HepG2 (cell line): ENCODE data around the gene ABHD11. TPM values are rescaled to one million over a fixed set of nuclear protein-coding genes. Genes with fewer than 3 reads are reported as not detected.

ENCODE experiments used
- ATAC-seq: fragments of 200-7000 bp; cut with Tn5 transposase; 3 replicates; pipeline ENCODE4 v1.9.1; 2020; ENCODE audit warnings: mild to moderate bottlenecking, moderate library complexity
- BruUV-seq: library from RNA; stranded (reverse); fragments of 400-500 nt; replicated peaks from 2 replicates; lab custom pipeline; 2021; lab: Mats Ljungman, UMichigan
- CTCF ChIA-PET: fragments of 300-600 bp; formaldehyde crosslinking; extraction: SDS; loops from one replicate; lab custom pipeline; 2021; ENCODE audit warnings: low total read pairs, inconsistent platforms, low intra/inter-chr PET ratio; lab: Yijun Ruan, JAX
- POLR2A ChIA-PET: fragments of 350-600 bp; sonication (Branson Sonifier 250); formaldehyde crosslinking; loops from one replicate; lab custom pipeline; 2020; ENCODE audit warnings: antibody characterized with exemption, inconsistent platforms; lab: Yijun Ruan, JAX
- DNase-seq: peaks from one replicate; pipeline ENCODE4 v3.0.0-alpha.2; 2015; ENCODE audit warnings: low spot score
- FAIRE-seq: peaks from 3 replicates; lab custom pipeline; 2011; peaks lifted over from hg19 to GRCh38; lab: Jason Lieb, UNC
- H2AFZ ChIP-seq: one replicate; pipeline ENCODE4 v1.6.1; 2011; ENCODE audit warnings: low read length, inconsistent platforms
- H3K27ac ChIP-seq: fragments of 300-600 bp; 3 replicates; pipeline ENCODE4 v1.8.0; 2011; ENCODE audit warnings: mixed run types, mild to moderate bottlenecking, mixed read lengths, low read length, inconsistent platforms; ENCODE audit not compliant: insufficient read depth; ENCODE audit errors: extremely low read length
- H3K27me3 ChIP-seq, 2 experiments: fragments of 200-600 bp in 1 of 2; 2 replicates in 1 of 2; 3 replicates in 1 of 2; pipeline versions ENCODE4 v1.6.0 to v1.8.0; 2011; ENCODE audit warnings: low read length in 2 of 2, mild to moderate bottlenecking in 2 of 2, moderate library complexity in 2 of 2, inconsistent platforms in 1 of 2; ENCODE audit not compliant: insufficient read depth in 2 of 2, control insufficient read depth in 1 of 2
- H3K36me3 ChIP-seq, 2 experiments: fragments of 200-600 bp in 1 of 2; replicated peaks in 1 of 2; 2 replicates in 1 of 2; 3 replicates in 1 of 2; pipeline versions ENCODE4 v1.5.1 to v1.8.0; 2011; ENCODE audit warnings: low read length in 2 of 2, inconsistent platforms in 1 of 2; ENCODE audit not compliant: insufficient read depth in 2 of 2, control insufficient read depth in 1 of 2
- H3K4me1 ChIP-seq: 2 replicates; pipeline ENCODE4 v1.5.1; 2012; ENCODE audit warnings: low read length, inconsistent platforms; ENCODE audit not compliant: insufficient read depth
- H3K4me2 ChIP-seq: 2 replicates; pipeline ENCODE4 v1.6.0; 2011; ENCODE audit warnings: low read depth, low read length, inconsistent platforms
- H3K4me3 ChIP-seq, 3 experiments: fragments of 200-600 bp in 1 of 3; sonication (generic), shearing (Covaris generic) in 1 of 3; replicated peaks in 1 of 3; 2 replicates each; pipeline ENCODE4 v1.5.1; 2011 to 2016; ENCODE audit warnings: low read length in 3 of 3, inconsistent platforms in 2 of 3, low read depth in 2 of 3, mild to moderate bottlenecking in 2 of 3, control low read depth in 1 of 3, mixed read lengths in 1 of 3; ENCODE audit not compliant: insufficient read depth in 1 of 3
- H3K79me2 ChIP-seq: one replicate; pipeline ENCODE4 v1.6.1; 2011; ENCODE audit warnings: low read length, inconsistent platforms; ENCODE audit not compliant: insufficient read depth
- H3K9ac ChIP-seq: 2 replicates; pipeline ENCODE4 v1.6.0; 2011; ENCODE audit warnings: mild to moderate bottlenecking, low read depth, low read length, inconsistent platforms; ENCODE audit not compliant: insufficient read depth
- H3K9me3 ChIP-seq: 2 replicates; pipeline ENCODE4 v1.5.1; 2012; ENCODE audit warnings: mild to moderate bottlenecking, low read length
- H4K20me1 ChIP-seq: 2 replicates; pipeline ENCODE4 v1.6.0; 2011; ENCODE audit warnings: inconsistent platforms, mild to moderate bottlenecking, low read length, moderate library complexity; ENCODE audit not compliant: insufficient read depth
- CCDC6 ChIP-seq: sonication (generic); formaldehyde crosslinking; IDR thresholded peaks from 2 replicates; pipeline ENCODE4 v1.8.1; 2022; ENCODE audit warnings: mild to moderate bottlenecking, missing genetic modification reagents, moderate library complexity
- FOSL1 ChIP-seq: sonication (generic); formaldehyde crosslinking; IDR thresholded peaks from 2 replicates; pipeline ENCODE4 v1.9.0; 2021; ENCODE audit warnings: missing genetic modification reagents, borderline replicate concordance
- HCFC1 ChIP-seq: fragments of 150-350 bp; IDR thresholded peaks from 2 replicates; pipeline ENCODE4 v1.6.1; 2014; ENCODE audit warnings: low read depth, low read length
- HNRNPLL ChIP-seq: fragments of 200-400 bp; formaldehyde crosslinking; IDR thresholded peaks from 2 replicates; pipeline ENCODE4 v1.6.1; 2017; ENCODE audit warnings: mild to moderate bottlenecking, low read depth, low read length; ENCODE audit not compliant: poor library complexity, severe bottlenecking
- ISL2 ChIP-seq: sonication (generic); formaldehyde crosslinking; IDR thresholded peaks from 2 replicates; pipeline ENCODE4 v1.5.0; 2020; ENCODE audit warnings: missing genetic modification reagents
- KLF12 ChIP-seq: sonication (generic); formaldehyde crosslinking; IDR thresholded peaks from 2 replicates; pipeline ENCODE4 v1.4.0; 2020; ENCODE audit warnings: missing genetic modification reagents, borderline replicate concordance
- MTA1 ChIP-seq: sonication (generic); formaldehyde crosslinking; IDR thresholded peaks from 2 replicates; pipeline ENCODE4 v1.4.0; 2020; ENCODE audit warnings: missing genetic modification reagents, mild to moderate bottlenecking, borderline replicate concordance
- RAD21 ChIP-seq: fragments of 450-650 bp; formaldehyde crosslinking; IDR thresholded peaks from 2 replicates; pipeline ENCODE4 v1.5.0; 2020; ENCODE audit warnings: mild to moderate bottlenecking
- TFE3 ChIP-seq: IDR thresholded peaks from 2 replicates; pipeline ENCODE4 v1.6.1; 2016
- ZNF343 ChIP-seq: sonication (generic); formaldehyde crosslinking; IDR thresholded peaks from 2 replicates; pipeline ENCODE4 v1.4.0; 2020; ENCODE audit warnings: mild to moderate bottlenecking, missing genetic modification reagents
- ZNF580 ChIP-seq: IDR thresholded peaks from 2 replicates; pipeline ENCODE4 v1.6.1; 2016; ENCODE audit warnings: low read depth, borderline replicate concordance
- ZNF891 ChIP-seq: sonication (generic); formaldehyde crosslinking; IDR thresholded peaks from 2 replicates; pipeline ENCODE4 v1.5.0; 2020; ENCODE audit warnings: mild to moderate bottlenecking, missing genetic modification reagents
- WGBS: methylation state at CpG from one replicate; pipeline ENCODE4 v1.1.6; 2017; ENCODE audit warnings: low lambda C conversion rate; 5-methylcytosine and 5-hydroxymethylcytosine counted together
- in situ Hi-C: cut with HindIII; loops from 2 replicates; pipeline ENCODE4 v1.10.0; 2017; ENCODE audit warnings: low pct_unique_long_range_greater_than_20kb; ENCODE audit not compliant: extremely low pct_ligation_motif_present
- intact Hi-C: fragments of 100-400 bp; cut with micrococcal nuclease; formaldehyde crosslinking; loops from one replicate; pipeline ENCODE4 v1.10.0; 2022; ENCODE audit not compliant: unreplicated experiment
- polyA plus RNA-seq, 8 experiments: library from polyadenylated mRNA; depleted of rRNA in 3 of 8; stranded (reverse) in 7 of 8; unstranded in 1 of 8; fragments of >200 nt; fragmentation: Illumina TruSeq in 4 of 8; extraction: Trizol in 4 of 8; gene quantifications; 2 replicates each; pipeline versions ENCODE4 v1.2.1 to v1.2.3, GENCODE V29; 2011 to 2016; ENCODE audit warnings: low read depth in 4 of 8, missing spikeins in 1 of 8, mixed read lengths in 1 of 8; ENCODE audit not compliant: insufficient read depth in 1 of 8
- total RNA-seq, 5 experiments: library from RNA; depleted of rRNA; stranded (reverse); fragments of >200 nt; fragmentation: Illumina TruSeq; extraction: Trizol; gene quantifications; 2 replicates each; pipeline ENCODE4 v1.2.3, GENCODE V29; 2016; ENCODE audit warnings: low read depth in 1 of 5

Gene ABHD11
- total and polyA plus RNA-seq, 2 of the 13 experiments (the other 11 are each of a cell fraction or from before 2014, with no cell fraction given) = 7.0 to 8.1 TPM

DNA sequence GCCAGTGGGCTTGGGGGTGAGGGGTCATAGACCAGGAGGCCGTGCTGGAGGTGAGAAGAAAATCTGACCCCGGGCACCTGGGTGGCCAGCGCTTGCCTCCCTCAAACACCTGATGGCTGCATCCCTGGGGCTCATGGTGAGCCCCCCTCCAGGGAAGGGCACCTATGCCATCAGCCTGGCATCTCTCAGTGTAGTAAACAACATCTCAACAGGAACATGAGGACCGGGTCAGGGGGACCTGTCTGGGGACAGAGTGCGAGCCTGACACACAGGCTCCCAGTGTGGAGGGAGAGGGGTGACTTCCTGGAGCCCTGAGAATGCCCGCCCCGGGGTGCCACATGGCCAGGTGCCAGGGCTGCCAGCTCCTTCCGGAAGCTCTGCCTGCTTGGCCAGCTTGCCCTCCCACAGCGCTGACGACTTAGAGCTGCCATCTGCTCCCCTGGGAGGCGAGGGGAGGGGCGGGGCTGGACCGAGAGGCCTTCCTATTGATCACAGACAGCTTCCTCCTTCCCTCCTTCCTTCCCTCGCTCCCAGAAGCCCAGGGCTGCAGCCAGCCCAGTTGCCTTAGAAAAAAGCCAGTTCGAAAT, 31.5 kb downstream of the ABHD11 start (continued):
- TF ChIP-seq HNRNPLL (no peak), CCDC6 (CRISPR knock-in tag) (no peak), TFE3 (CRISPR knock-in tag) (no peak), RAD21 (CRISPR knock-in tag) (no peak)

GRCh38 chr7:73706126-73707044, 32.2 kb downstream of the ABHD11 start:
- Histone ChIP-seq H3K27ac (no peak overlapping the region), H3K79me2 (no peaks in the 10 kb centered on the region), H3K36me3 (peaks cover 0 to 7% of the 10 kb centered on the region in 2 experiments; a peak in 2 of 5 replicates), H3K27me3 (no peaks in the 10 kb centered on the region), H3K4me2 (no peak overlapping the region), H2AFZ (no peak overlapping the region), H3K9me3 (no peaks in the 10 kb centered on the region), H3K4me1 (no peaks in the 10 kb centered on the region), H3K4me3 (no peak overlapping the region), H3K9ac (no peak overlapping the region), H4K20me1 (peaks cover 5% of the 10 kb centered on the region; the same call in 1 of the 2 replicates)
- WGBS = 94% methylated on average over 24 of the region's 25 CpGs
- DNase-seq (no peak), FAIRE-seq (no peak), ATAC-seq (no peak)
- in situ Hi-C loops = no loop called here
- intact Hi-C loops = no loop called here
- CTCF ChIA-PET = no interaction called here
- BruUV-seq = no TSS peak
- POLR2A ChIA-PET = interaction anchor here (1.7 kb wide), 1 partner anchor 9 kb away, joined by 6 read pairs; no protein-coding TSS in a partner anchor
- TF ChIP-seq FOSL1 (CRISPR knock-in tag) = no peak
- no peak for TF ChIP-seq ZNF891 (CRISPR knock-in tag)
- no peak for TF ChIP-seq ZNF343 (CRISPR knock-in tag)
- TF ChIP-seq ISL2 (CRISPR knock-in tag) = no peak
- TF ChIP-seq KLF12 (CRISPR knock-in tag) = no peak
- no peak for TF ChIP-seq ZNF580
- no peak for TF ChIP-seq HCFC1
- no peak for TF ChIP-seq MTA1 (CRISPR knock-in tag)
